Natural killer cell (primary cell): Measurements from ENCODE around the gene FTSJ1. TPM values are rescaled to one million over a fixed set of nuclear protein-coding genes. Genes with fewer than 3 reads are reported as not detected.

Source experiments
- ATAC-seq, 3 donors: fragments of 150-1000 bp in 2 of 3; fragments of 200-7000 bp in 1 of 3; cut with Tn5 transposase; 1 replicate in 1 of 3; 2 replicates in 2 of 3; pipeline ENCODE4 v1.10.0; 2021; ENCODE audit warnings: mild to moderate bottlenecking in 2 of 3, moderate library complexity in 2 of 3
- DNase-seq, 2 donors: peaks; one replicate each; pipeline versions ENCODE4 v3.0.0 to v3.0.0-alpha.2; 2013 to 2021; ENCODE audit warnings: mixed read lengths in 1 of 2
- H3K27ac ChIP-seq: one replicate; pipeline ENCODE4 v1.5.1; 2013; ENCODE audit warnings: mild to moderate bottlenecking, low read length
- H3K27me3 ChIP-seq: one replicate; pipeline ENCODE4 v1.6.1; 2013; ENCODE audit warnings: low read length; ENCODE audit not compliant: control insufficient read depth, insufficient read depth
- H3K36me3 ChIP-seq: one replicate; pipeline ENCODE4 v1.6.1; 2013; ENCODE audit warnings: low read length; ENCODE audit not compliant: control insufficient read depth, insufficient read depth
- H3K4me1 ChIP-seq: one replicate; pipeline ENCODE4 v1.6.1; 2013; ENCODE audit warnings: low read length; ENCODE audit not compliant: control insufficient read depth, insufficient read depth
- H3K4me3 ChIP-seq: one replicate; pipeline ENCODE4 v1.5.1; 2013; ENCODE audit warnings: low read length
- H3K9me3 ChIP-seq: one replicate; pipeline ENCODE4 v1.6.1; 2013; ENCODE audit warnings: low read length; ENCODE audit not compliant: control insufficient read depth, insufficient read depth
- H3K27ac Mint-ChIP-seq, 2 donors: one replicate each; pipeline ENCODE4 v1.8.0; 2022; ENCODE audit warnings: mild to moderate bottlenecking in 2 of 2, mixed read lengths in 2 of 2, moderate library complexity in 1 of 2
- H3K27me3 Mint-ChIP-seq, 2 donors: one replicate each; pipeline ENCODE4 v1.8.0; 2022; ENCODE audit warnings: low read depth in 2 of 2, mixed read lengths in 2 of 2
- H3K36me3 Mint-ChIP-seq: one replicate; pipeline ENCODE4 v1.8.0; 2022; ENCODE audit warnings: mixed read lengths
- H3K4me1 Mint-ChIP-seq, 2 donors: one replicate each; pipeline ENCODE4 v1.8.0; 2022; ENCODE audit warnings: mixed read lengths in 2 of 2
- H3K4me3 Mint-ChIP-seq: one replicate; pipeline ENCODE4 v1.8.0; 2022; ENCODE audit warnings: mild to moderate bottlenecking, moderate library complexity, mixed read lengths
- H3K9me3 Mint-ChIP-seq, 2 donors: one replicate each; pipeline ENCODE4 v1.8.0; 2022; ENCODE audit warnings: mixed read lengths in 2 of 2
- WGBS: methylation state at CpG from one replicate; pipeline ENCODE4 v1.1.7; 2013; ENCODE audit warnings: missing lambda C conversion rate; ENCODE audit not compliant: insufficient coverage; 5-methylcytosine and 5-hydroxymethylcytosine counted together
- intact Hi-C: fragments of 100-400 bp; cut with micrococcal nuclease; formaldehyde crosslinking; loops from one replicate; pipeline ENCODE4 v1.14.2; 2022
- total RNA-seq, 4 donors: library from RNA; stranded (reverse); fragments of 120-200 nt in 1 of 4; gene quantifications; one replicate each; pipeline versions ENCODE4 v1.2.3 to v1.2.4, GENCODE V29; 2013 to 2022
- TF ChIP-seq, protein P1 (sequence below): fragments of 200-600 bp; IDR thresholded peaks from one replicate; pipeline ENCODE4 v1.8.0; 2022; ENCODE audit warnings: antibody characterized with exemption

Gene FTSJ1
- total RNA-seq, 3 donors from 2014 or later (not counting 1 experiment from before 2014, with no cell fraction given) = 62.4 to 75.3 (median 67.3) TPM

DNA sequence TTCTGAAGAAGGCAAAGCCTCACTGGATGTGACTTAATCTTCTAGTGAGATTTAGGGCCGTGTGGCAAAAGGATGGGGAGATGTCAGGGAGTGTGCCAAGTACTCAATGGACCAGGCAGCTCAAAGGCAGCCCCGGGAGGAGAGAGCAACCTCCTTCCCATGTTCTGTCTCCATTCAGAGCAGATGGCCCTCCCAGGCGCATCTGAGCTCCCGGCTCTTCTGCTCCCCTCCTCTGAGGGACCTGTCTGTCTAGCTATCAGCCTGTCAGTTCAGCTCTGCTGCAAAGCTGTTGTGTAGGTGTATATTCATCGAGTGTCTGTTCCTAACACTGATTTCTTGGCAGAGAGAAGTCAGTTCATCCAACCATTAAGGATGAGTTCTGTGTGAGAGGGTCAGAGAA lies 21.9 kb downstream of the FTSJ1 start:
- H3K4me3 Mint-ChIP-seq = no peak overlapping the region
- intact Hi-C loops = no loop called here
- Histone ChIP-seq H3K36me3 (no peaks in the 10 kb centered on the region), H3K4me3 (no peak overlapping the region), H3K4me1 (no peaks in the 10 kb centered on the region), H3K9me3 (no peaks in the 10 kb centered on the region), H3K27me3 (no peaks in the 10 kb centered on the region), H3K27ac (no peak overlapping the region)
- WGBS = 89% methylated on average over 4 of the region's 5 CpGs
- no peaks in the 10 kb centered on the region for H3K27me3 Mint-ChIP-seq
- no peaks in the 10 kb centered on the region for H3K9me3 Mint-ChIP-seq
- no peak for DNase-seq
- ATAC-seq = no peak
- H3K27ac Mint-ChIP-seq = no peak overlapping the region
- H3K36me3 Mint-ChIP-seq = no peaks in the 10 kb centered on the region
- TF ChIP-seq, protein P1, sequence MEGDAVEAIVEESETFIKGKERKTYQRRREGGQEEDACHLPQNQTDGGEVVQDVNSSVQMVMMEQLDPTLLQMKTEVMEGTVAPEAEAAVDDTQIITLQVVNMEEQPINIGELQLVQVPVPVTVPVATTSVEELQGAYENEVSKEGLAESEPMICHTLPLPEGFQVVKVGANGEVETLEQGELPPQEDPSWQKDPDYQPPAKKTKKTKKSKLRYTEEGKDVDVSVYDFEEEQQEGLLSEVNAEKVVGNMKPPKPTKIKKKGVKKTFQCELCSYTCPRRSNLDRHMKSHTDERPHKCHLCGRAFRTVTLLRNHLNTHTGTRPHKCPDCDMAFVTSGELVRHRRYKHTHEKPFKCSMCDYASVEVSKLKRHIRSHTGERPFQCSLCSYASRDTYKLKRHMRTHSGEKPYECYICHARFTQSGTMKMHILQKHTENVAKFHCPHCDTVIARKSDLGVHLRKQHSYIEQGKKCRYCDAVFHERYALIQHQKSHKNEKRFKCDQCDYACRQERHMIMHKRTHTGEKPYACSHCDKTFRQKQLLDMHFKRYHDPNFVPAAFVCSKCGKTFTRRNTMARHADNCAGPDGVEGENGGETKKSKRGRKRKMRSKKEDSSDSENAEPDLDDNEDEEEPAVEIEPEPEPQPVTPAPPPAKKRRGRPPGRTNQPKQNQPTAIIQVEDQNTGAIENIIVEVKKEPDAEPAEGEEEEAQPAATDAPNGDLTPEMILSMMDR = no peak
- H3K4me1 Mint-ChIP-seq = no peaks in the 10 kb centered on the region

DNA sequence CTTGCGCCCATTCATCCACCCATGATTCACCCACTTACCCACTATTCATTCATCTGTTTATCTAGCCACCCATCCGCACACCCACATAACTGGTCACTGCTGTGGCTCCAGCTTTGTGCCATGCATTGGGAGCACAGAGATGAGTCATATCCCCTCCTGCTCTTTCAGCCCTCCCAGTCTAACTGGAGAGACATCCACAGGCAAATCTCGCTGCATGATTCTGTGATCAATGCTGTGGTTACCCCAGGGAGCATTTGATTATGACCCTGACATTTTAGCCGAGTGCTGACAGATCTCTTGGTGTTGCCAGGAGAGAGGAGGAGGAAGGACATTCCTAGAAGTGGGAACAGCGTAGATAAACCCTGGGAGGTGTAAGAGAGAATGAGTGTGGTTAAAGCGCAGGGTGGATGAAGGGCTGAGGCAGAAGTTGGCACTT lies 22.4 kb downstream of the FTSJ1 start:
- no peak overlapping the region for H3K4me3 ChIP-seq
- no peaks in the 10 kb centered on the region for H3K36me3 Mint-ChIP-seq
- WGBS = 77% methylated on average over 6 of the region's 6 CpGs
- TF ChIP-seq, protein P1 = no peak
- H3K27ac Mint-ChIP-seq = no peak overlapping the region
- no peaks in the 10 kb centered on the region for H3K36me3 ChIP-seq
- no peak for ATAC-seq
- no peaks in the 10 kb centered on the region for H3K27me3 Mint-ChIP-seq
- DNase-seq = no peak
- no peak overlapping the region for H3K4me3 Mint-ChIP-seq
- intact Hi-C loops = no loop called here
- no peaks in the 10 kb centered on the region for H3K4me1 Mint-ChIP-seq
- no peaks in the 10 kb centered on the region for H3K9me3 Mint-ChIP-seq
- H3K4me1 ChIP-seq = no peaks in the 10 kb centered on the region
- H3K27me3 ChIP-seq = no peaks in the 10 kb centered on the region
- no peaks in the 10 kb centered on the region for H3K9me3 ChIP-seq
- no peak overlapping the region for H3K27ac ChIP-seq

DNA sequence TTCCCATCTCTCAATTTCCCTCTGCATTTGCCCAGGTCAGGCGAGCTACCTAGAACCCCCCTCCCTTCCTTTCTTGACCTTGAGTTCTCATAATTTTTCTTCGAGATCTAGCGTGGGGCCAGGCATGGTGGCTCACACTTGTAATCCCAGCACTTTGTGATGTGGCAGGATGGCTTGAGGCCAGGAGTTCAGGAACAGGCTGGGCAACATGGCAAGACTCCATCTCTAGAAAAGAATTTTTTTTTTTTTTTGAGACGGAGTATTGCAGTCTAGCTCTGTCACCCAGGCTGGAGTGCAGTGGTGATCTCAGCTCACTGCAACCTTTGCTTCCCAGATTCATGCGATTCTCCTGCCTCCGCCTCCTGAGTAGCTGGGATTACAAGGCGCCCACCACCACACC lies 28.3 kb downstream of the FTSJ1 start:
- H3K9me3 Mint-ChIP-seq = no peaks in the 10 kb centered on the region
- 100% methylated on average over 1 of the region's 7 CpGs for WGBS
- H3K36me3 Mint-ChIP-seq = no peaks in the 10 kb centered on the region
- H3K27me3 ChIP-seq = no peaks in the 10 kb centered on the region
- H3K4me1 ChIP-seq = peaks cover 8% of the 10 kb centered on the region
- TF ChIP-seq, protein P1 = no peak
- no peaks in the 10 kb centered on the region for H3K36me3 ChIP-seq
- intact Hi-C loops = no loop called here
- H3K27ac ChIP-seq = no peak overlapping the region
- H3K4me3 ChIP-seq = no peak overlapping the region
- H3K4me1 Mint-ChIP-seq = peaks cover 0 to 6% of the 10 kb centered on the region in 2 donors
- no peak overlapping the region for H3K27ac Mint-ChIP-seq
- no peaks in the 10 kb centered on the region for H3K27me3 Mint-ChIP-seq
- H3K4me3 Mint-ChIP-seq = no peak overlapping the region
- ATAC-seq (no peak), DNase-seq (no peak)
- H3K9me3 ChIP-seq = no peaks in the 10 kb centered on the region

DNA sequence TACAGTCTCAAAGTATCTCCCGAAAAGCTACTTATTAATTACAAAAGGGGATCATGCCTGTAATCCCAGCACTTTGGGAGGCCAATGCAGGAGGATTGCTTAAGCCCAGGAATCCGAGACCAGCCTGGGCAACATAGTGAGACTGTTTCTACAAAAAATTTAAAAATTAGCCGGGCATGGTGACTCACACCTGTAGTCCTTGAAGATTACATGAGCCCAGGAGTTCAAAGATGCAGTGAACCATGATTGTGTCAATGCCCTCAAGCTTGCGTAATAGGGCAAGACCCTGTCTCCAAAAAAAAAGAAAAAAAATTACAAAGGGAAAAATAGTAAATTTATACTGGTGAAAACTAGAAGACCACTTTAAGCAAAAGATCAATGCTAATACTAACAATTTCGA lies 29.5 kb downstream of the FTSJ1 start:
- intact Hi-C loops = no loop called here
- Histone ChIP-seq H3K4me1 (peaks cover 16% of the 10 kb centered on the region), H3K4me3 (no peak overlapping the region), H3K27me3 (no peaks in the 10 kb centered on the region), H3K9me3 (no peaks in the 10 kb centered on the region), H3K27ac (no peak overlapping the region), H3K36me3 (no peaks in the 10 kb centered on the region)
- 82% methylated on average over 4 of the region's 5 CpGs for WGBS
- Mint-ChIP-seq H3K27ac (no peak overlapping the region), H3K4me3 (no peak overlapping the region), H3K27me3 (no peaks in the 10 kb centered on the region), H3K36me3 (no peaks in the 10 kb centered on the region), H3K9me3 (no peaks in the 10 kb centered on the region), H3K4me1 (peaks cover 7 to 15% of the 10 kb centered on the region in 2 donors)
- TF ChIP-seq, protein P1 = no peak
- no peak for ATAC-seq
- DNase-seq = no peak
